HG03139 (cell line): ENCODE results near the gene MYB.
"Not testable (repeated sequence)": the region's sequence is repeated elsewhere in the genome, so short reads cannot be mapped to it uniquely, and the experiment has no call there.

Experiments used
- ATAC-seq: cut with Tn5 transposase; IDR thresholded peaks from one replicate; pipeline ENCODE4 v1.9.1; 2021; ENCODE audit not compliant: unreplicated experiment

Gene MYB

DNA sequence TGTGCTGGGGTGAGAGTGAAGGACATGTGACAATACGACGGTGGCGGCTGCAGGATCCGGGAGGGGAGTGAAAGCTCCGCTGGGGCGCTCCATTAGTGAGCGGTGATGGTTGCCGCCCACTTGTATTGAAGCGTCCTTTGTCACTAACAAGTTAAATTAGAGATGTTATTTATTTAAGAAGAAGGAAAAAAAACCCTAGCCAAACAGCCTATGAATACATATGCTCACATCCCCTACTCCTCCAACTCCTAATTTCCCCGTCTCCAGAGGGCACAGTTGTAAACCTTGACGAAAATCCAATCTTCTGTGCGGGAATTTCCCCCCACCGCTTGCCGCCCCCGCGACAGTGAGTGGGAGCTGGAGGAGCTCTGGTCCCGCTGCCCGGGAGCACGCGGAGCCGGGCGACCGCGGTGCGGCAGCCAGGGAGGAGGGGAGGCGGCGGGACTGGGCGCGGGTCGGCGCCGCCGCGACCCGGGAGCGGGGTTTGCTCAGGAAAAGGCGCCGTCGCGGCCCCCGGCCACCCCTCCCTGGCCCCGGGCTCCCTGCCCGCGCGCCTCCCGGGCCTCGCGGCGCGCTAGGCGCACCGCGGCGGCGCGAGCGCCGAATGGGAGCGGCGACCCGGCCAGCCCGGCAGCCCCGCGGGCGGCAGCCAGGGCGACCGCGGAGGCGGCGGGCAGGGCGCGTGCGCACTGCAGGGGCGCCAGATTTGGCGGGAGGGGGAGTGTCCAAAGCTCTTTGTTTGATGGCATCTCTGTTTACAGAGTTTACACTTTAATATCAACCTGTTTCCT, at the start of gene MYB:
Gene MYB, plus strand, starts transcription at position 767 of the 791 bp plus-strand sequence. CDS start 206 bp downstream, outside the sequence.
- ATAC-seq: peak; percentile 26

DNA sequence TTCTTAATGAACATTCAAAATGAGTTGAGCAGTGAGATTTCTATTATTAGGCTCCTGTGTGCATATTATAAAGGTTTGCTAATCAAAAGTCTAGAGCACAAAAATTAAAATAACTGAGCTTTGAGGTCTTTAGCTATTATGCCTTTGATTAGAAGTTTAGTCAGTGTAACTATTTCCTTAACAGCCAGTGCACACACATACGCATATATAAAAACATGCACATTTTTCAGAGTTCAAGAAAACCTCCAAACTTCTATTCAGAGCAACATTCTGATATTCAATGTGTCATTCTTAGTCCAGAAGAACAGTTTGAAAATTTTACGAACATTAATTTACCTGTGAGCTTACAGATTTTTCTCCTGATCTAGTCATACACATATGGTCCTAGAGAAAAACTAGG, 48.3 kb upstream of the MYB start:
- ATAC-seq: no peak

DNA sequence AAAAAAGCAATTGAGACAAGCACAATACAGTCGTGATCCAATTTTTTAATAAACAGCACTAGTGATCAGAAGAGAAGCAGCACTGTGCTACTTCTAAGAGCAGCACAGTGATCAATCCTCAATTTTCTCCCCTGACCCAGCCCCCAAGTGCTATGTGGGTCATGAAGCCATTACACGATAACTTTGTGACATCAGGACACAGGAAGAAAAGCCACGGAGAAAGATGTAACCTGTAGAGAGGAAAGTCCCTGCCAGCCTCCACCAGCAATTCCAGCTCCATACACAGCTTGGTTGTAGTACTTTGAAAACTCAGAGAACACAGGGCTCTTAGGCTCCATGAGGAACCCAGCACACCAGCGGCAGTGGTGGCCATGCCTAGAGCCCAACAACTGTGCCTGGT, 45.3 kb upstream of the MYB start:
- ATAC-seq: no peak

DNA sequence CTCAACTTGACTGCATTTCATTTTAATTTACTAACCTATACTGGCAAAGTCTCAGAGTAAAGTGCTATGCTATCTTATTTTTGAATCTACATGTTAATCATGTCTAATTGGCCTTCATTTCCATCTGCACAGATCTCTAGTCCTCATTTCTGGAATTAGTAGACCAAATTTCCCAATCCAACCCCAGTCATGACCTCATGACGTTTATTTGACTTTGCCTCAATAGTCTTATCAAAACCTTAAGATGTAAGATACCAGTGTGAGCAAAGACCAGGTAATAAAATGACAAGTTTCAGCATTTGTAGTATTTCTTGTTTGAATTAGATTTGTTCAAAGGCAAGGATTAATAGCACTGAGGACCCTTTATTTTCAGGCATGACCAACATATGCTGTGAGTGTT, 43.3 kb upstream of the MYB start:
- ATAC-seq: no peak

DNA sequence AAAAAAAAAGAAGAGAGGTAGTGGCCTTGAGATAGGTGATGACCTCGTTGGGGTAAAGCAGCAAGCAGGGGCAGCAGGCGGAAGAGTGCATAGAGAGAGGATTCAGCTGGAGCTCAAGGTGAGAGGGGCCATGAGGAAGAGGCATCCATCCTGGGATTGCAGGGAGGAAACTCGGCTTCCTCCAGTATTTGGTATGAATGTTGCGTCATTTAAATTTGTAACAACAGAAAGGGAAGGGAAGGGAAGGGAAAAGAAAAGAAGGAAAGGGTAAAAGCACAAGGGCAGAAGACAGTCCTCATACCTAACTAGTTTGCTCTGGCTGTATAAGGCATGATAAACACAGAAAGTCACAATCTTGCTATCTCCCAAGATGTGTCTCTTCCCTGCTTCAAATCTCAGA, 39.9 kb upstream of the MYB start:
- no peak for ATAC-seq

DNA sequence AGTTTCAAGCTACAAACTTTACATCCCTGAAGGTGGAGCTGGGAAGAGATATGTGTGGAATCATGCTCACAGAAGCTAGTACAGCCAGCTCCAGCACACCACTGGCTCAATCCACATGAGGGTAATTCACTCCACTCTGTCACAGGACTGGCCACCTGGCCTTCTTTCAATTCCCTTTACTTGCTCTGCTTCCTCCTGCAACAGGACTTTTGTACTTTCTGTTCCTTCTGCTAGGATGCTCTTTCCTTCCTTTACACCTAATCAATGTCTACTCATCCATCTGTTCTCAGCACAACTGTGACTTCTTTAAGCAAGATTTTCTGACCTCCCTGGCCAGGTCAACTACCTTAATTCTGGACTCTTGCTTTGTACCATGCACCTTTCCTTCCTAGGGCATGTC, 39.4 kb upstream of the MYB start:
- no peak for ATAC-seq

DNA sequence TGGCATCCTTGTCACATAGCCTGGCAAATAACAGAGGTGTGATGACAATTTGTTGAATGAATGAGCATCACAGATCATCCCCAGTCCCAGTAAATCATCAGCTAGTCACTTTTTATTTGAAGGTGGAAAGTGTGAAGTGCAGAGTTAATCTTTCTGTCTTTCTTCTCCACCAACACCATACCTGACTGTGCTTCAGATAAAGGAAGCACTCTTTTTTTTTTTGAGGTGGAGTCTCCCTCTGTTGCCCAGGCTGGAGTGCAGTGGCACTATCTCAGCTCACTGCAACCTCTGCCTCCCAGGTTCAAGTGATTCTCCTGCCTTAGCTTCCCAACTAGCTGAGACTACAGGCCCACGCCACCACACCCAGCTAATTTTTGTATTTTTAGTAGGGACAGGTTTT, 38.9 kb upstream of the MYB start:
- ATAC-seq: not testable (repeated sequence)

DNA sequence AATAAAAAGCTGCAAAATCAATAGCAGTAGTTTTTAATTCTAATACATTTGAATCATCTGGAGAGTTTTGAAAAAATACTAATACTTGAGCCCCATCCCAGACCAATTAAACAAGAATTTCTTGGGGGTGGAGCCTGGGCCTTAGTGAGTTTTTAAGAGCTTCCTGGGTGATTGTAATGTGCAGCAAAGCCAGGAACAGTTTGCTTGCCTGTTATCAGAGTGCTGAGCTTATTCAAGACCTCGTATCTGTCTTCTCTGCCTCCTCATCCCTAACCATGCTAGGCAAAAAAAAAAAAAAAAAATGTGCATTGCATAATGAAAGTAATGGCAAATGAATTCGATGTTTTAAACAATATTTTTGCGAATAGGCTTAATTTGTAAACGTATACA, 36.4 kb upstream of the MYB start:
- ATAC-seq: no peak

DNA sequence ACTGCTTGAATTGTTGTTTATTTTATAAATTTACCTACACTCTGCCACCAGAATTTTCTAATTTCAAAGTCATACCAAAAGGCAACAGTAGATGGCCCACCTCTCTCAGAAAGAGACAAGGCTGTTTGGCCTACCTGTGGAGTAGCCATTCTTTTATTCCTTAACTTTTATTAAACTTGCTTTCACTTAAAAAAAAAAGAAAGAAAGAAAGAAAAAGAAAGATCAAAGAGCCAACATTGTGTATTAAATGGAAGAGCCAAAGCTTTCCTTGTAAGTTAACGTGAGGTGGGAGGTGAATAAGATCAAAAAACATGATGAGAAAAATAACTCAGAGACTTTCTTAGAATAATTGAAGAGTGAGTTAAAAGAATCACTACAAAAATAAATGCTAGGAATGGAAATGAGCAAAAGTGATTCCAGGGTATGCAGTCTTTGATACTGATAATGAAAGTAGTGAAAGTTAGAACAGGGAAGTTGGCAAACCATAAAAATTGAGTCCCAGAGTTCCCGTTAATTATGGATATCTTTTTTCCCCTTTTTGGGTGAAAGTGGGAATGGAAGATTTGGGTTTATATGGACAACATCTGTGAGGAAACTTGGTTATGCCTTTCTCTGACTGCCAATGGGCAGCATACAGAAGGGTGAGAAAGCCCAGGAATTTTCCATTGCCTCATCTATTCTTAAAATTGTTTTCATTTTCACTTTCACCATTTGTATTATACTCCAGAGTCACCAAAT, 35.9 kb upstream of the MYB start:
- ATAC-seq: no peak

DNA sequence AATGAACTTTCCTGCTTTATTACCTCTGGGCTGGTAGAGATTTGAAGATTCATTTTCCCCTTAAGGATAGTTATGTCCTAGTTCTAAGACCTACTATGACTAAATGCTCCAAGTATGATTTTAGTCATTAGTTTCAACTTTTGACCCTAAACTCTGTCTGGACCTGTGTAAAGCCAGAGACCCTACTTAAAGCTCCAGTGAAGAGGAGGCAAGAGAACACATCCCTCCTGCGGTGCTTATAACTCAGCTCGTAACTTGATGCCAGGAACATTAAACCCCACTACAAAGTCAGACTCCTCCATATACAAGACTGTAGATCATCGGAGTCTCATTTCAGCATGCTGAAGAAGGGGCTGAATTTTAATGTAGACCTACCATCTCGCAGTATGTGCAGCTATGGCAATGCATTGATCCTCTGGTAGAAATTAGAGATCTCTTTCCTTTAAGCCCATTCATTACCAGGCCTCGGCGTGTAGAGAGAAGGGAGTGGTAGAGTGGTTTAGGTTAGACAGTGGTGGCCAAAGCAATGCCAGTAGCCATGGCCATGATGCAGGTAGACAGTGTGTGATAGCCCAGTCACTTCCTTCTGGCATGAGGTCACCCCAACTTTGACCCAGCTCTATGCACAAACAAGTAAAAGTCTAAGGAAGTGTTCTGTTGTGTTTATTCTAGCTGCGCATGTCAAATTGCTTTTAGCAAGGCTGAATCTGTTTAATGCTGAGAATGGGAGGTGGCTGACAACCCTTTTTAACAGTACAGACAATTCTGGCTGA, 34.8 kb upstream of the MYB start:
- ATAC-seq: no peak

DNA sequence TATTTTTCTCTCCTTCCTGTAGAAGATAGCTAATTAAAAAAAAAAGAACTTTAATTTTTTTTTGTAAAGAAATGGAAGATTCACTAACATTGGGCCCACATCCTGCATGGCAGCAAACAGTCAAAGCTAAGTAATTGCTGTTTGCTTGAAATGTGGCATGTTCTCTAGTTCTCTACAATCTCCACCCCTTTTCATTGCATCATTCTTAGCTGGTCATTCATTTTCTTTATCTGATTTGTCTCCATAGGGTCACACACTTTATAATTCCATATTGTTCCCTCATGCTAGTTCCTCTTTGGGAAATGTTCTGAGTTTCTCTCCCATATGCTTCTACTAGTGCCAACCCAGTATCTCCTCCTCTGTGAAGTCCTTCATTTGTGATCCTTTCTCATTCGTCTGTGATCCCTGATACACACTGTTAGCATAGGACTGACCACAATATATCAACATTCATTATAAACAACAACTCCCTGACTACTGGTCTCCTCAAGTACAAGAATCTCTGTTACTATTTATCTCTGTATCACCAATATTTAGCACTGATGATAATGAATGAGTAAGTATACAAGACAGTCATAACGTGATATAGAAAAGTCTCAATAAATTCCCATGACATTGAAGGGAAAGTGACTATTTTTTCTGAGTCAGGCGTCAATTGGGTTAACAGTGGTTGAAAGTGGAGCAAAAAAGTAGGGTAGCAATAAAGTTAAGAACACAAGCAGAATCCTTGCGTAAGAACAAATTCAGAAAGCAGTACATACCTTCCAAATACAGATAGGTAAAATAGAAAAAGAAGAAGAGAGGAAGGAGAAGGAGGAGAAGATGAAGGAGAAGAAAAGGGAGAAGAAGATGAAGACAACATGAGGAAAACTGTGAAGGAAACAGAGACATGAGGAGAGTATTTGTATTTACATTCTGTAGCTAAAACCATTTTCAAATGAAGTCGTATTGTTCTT, 33.2 kb upstream of the MYB start:
- no peak for ATAC-seq

DNA sequence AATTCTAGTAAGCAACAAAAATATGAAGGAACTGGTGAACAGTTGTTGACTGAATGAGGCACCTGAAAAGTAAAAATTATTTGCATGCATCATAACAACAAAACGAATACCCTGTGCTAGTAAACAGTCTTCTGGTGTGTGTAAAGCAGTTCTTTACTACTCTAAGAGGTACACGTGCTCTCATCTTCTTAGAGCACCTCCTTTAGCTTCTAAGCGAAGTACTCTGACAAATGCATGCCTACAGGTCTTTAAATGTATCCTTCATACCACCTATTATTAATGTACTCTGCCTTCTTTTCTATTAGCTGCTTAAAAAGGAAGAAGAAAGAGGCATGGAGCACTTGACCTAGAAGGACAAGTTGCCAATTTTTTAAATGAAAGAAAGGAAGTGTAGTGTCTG, 32.2 kb upstream of the MYB start:
- ATAC-seq: no peak

DNA sequence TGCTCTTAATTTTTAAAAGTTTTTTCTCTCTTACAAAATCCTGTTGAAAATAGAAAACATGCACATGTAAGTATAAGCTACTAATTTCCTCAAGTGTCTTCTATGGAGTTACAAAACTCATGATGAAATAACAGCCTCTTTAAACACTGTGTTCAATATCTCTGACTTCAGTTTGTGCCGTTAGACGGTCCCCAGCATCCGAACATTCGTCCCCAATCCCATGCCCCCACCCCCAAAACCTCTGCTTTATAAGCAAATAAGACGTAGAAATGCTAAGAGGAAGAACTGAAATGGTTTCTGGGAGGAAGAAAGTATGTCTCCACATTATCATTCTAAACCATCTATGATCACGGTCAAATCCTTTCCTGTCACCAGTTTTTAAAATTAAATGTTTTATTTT, 31.7 kb upstream of the MYB start:
- no peak for ATAC-seq

DNA sequence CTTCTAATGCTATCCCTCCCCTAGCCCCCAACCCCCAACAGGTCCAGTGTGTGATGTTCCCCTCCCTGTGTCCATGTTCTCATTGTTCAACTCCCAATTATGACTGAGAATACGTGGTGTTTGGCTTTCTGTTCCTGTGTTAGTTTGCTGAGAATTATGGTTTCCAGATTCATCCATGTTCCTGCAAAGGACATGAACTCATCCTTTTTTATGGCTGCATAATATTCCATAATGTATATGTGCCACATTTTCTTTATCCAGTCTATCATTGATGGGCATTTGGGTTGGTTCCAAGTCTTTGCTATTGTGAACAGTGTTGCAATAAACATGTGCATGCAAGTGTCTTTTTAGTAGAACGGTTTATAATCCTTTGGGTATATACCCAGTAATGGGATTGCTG, 30.6 kb upstream of the MYB start:
- ATAC-seq: not testable (repeated sequence)

DNA sequence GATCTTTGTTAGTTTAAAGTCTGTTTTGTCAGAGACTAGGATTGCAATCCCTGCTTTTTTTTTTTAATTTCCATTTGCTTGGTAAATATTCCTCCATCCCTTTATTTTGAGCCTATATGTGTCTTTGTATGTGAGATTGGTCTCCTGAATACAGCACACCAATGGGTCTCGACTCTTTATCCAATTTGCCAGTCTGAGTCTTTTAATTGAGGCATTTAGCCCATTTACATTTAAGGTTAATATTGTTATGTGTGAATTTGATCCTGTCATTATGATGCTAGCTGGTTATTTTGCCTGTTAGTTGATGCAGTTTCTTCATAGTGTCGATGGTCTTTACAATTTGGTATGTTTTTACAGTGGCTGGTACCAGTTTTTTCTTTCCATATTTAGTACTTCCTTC, 27.0 kb upstream of the MYB start:
- not testable (repeated sequence) for ATAC-seq

DNA sequence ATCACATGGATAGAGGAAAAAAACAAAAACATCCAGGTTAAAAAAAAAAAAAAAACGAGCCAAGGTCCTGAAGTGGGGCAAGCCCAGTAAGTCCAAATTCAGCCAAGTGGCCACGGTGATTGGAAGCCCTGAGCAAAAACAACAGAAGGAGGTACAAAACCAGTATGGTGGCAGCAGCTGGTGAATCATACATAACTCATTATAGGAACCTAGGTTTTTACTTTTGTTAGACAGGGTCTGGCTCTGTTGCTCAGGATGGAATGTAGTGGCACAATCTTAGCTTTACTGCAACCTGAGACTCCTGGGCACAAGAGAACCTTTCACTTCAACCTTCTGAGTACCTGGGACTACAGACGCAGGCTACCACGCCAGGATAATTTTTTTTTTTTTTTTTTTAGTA, 22.7 kb upstream of the MYB start:
- ATAC-seq: no peak

DNA sequence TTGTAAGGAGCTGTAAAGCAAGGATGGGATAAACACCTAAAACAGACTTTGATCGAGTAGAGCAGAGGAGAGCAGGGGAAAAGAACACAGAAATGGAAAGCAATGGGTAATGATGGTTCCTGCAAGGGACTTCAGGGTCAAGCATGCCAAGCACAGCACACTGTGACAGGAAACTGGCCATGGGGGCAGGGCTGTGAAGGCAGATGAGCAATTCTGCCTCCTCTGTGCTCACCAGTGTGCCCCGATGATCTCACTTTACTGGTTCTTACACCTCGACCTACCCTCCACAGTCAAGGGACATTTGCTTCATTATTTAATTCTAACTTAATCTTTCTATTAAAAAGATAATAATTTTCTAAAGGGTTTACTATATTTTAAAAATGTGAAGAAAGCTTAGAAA, 21.6 kb upstream of the MYB start:
- ATAC-seq: no peak

DNA sequence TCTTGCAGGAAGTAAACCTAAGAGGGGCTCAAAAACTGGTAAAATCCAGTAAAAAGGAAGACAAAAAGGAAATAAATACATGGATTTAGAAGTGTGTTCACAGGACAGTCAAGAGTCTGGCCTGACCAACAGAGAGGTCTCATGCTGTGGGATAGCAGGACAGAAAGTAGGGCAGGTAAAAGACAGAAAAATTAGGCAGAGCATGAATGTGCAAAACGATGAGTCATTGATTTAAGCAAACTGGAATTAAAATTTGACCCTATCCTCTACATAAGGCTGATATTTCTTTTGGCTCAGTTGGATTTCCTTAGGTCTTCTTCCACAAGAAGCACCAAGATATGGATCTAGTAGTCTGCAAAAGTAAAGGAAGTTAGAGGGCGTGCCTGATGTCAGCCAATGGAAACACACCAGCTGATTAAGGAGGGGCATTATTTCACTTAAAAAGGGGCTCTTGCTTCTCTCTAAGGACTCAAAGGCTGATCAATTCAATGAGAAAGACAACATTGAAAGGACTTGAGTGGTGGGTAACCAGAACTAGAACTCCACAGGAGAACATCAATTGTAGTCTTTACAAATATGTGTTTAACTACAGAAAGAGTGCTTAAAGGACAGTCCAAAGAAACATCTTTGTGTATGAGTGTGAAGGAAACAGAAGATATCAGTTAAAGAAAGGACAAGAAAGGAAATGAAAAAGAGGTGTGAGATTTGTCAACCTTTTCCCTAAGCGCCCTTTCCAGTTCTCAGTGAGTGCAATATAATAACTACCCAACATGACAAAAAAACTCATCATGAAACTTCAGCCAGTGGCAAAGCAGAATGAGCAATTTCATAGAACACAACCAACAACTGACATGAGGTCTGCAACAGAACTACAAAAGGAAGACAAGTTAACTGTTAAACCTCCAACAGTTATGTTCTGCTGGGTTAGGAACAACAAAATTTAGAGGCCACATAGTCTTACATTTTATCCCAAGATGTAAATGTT, 19.4 kb upstream of the MYB start:
- ATAC-seq: no peak

DNA sequence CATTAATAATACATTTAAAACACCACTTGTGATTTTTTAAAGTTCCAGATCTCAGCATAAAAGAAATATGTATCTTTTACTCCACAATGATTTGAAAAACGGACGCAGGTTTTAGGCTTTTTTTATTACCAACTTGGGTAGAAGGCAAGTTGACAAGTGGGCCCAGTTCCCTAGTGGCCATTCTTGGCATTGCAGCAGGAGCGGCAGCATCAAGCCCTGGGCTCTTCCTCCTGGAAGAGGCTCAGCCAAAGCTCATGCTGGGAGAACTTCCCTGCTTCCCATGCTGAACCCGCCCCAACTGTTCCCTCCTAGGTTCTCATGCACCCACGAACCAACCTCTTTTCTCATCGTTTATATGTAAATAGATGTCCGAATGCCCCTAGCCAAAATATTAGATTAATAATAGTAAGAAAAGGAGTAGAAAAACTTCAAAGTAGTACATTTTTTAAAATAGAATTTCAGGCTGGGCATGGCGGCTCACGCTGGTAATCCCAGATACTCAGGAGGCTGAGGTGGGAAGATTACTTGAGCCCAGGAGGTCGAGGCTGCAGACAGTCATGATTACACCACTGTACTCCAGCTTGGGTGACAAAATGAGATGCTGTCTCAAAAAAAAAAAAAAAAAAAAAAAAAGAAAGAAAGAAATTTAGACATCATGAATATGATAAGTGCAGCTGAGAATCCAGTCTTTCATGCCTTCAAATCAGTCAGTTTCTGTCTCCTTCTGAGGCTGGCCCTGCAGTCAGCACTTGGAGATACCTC, 18.2 kb upstream of the MYB start:
- no peak for ATAC-seq
